NCI-H2227 (cell line): Measurements from ENCODE around the gene VEPH1.

Source experiments
- DNase-seq: peaks from one replicate; lab custom pipeline; 2025; ENCODE audit not compliant: unreplicated experiment; lab: John Stamatoyannopoulos, UW

The VEPH1 gene

GRCh38 chr3:157526036-157526435 lies 22.8 kb upstream of the VEPH1 start:
- DNase-seq: no peak

DNA sequence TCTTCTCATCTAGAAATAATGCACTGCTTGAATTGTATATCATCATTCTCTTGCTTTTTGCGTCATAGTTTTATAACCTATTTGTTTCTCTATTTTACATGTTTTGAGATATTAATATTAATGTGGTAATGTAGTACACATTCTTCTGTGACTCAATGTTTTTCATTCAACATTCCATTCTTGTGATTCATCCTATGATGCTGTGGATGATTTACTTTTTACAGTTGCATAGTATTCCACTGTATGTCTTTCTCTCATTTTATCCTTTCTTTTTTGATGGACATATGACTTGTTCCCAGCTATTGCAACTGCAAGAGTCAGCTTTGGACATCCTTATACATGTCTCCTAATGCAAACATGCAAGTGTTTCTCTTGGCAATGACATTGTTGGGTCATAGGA lies 20.6 kb upstream of the VEPH1 start:
- DNase-seq: no peak

DNA sequence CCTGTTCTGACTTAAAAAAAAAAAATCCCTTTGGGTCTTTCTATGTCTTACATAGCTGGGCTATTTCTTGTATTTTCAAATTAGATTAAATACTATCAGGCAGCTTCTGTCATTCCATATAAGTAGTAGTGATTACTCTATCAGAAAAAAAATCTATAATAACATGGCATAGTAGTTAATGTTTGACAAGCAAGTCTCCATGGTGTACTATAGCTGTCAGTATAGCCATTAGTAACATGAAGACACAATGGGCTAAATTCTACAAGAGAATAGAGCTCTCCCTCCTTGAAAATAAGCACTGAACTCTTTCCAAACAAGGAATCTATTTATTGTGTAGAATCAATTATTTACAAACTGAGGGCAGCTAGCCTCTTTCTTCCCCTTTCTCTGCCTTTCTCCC lies 19.4 kb upstream of the VEPH1 start:
- no peak for DNase-seq

GRCh38 chr3:157520485-157521150 lies 17.4 kb upstream of the VEPH1 start:
- no peak for DNase-seq

DNA sequence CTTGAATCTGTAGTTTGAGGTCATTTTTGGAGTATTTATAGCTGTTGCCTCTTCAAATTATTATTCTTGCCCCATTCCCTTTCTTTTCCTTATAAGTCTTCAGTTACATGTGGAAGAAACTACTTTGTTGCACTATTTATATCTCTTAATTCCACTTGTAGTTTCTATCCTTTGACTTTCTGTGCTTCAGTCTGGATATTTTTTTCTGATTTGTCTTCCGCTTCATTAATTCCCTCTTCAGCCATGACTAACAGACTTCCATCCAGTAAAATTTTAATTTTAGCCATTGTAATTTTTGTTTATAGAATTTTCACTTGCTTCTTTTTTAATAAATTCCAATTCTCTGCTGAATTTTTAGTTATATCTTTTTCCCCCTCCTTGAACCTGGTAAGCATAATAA lies 15.7 kb upstream of the VEPH1 start:
- DNase-seq: no peak

GRCh38 chr3:157516928-157517327 lies 13.7 kb upstream of the VEPH1 start:
- no peak for DNase-seq

DNA sequence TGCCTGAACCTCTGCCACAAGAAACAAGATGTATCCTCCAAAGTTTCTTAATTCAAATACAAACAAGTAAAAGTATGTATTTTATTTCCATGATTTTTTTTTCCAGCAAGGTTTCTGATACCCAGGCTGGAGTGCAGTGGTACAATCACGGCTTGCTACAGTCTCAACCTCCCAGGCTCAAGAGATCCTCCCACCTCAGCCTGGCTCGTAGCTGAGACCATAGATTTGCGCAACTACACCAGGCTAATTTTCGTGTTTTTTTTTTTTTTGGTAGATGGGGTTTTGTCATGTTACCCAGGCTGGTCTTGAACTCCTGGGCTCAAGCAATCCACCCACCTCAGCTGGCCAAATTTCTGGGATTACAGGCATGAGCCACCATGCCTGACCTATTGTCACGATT lies 12.2 kb upstream of the VEPH1 start:
- DNase-seq: no peak

- no peak for DNase-seq
Measured at GRCh38 chr3:157514371-157514895, 11.2 kb upstream of the VEPH1 start.

- DNase-seq: no peak
Measured at GRCh38 chr3:157513585-157513984, 10.4 kb upstream of the VEPH1 start.

GRCh38 chr3:157512534-157512933 lies 9.3 kb upstream of the VEPH1 start:
- DNase-seq: no peak

DNA sequence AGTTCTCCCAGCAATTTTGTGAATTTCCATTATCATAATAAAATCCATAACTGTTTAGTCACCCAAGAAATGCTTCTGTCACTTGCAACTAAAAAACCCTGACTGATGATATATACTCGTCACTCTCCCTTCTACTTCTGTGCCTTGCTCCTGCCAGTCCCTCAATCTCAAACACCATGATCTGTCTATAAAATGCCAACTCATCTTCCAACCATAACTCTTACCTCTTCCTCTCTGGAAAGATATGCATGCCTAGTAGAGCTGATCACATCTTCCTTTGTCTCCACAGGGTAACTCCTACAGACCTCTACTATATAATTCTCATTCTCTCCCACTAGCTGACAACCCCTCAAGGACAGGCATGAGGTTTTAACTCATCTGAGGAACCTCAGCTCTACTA lies 5.2 kb upstream of the VEPH1 start:
- no peak for DNase-seq

- DNase-seq: no peak
Measured at GRCh38 chr3:157501863-157502262, 1.4 kb downstream of the VEPH1 start.

GRCh38 chr3:157500232-157500631 lies 3.0 kb downstream of the VEPH1 start:
- DNase-seq: no peak

GRCh38 chr3:157499342-157499963 lies 3.8 kb downstream of the VEPH1 start:
- DNase-seq: no peak

GRCh38 chr3:157498371-157498770 lies 4.8 kb downstream of the VEPH1 start:
- no peak for DNase-seq

GRCh38 chr3:157495846-157496245 lies 7.4 kb downstream of the VEPH1 start:
- no peak for DNase-seq

GRCh38 chr3:157494581-157495281 lies 8.5 kb downstream of the VEPH1 start:
- DNase-seq: no peak

DNA sequence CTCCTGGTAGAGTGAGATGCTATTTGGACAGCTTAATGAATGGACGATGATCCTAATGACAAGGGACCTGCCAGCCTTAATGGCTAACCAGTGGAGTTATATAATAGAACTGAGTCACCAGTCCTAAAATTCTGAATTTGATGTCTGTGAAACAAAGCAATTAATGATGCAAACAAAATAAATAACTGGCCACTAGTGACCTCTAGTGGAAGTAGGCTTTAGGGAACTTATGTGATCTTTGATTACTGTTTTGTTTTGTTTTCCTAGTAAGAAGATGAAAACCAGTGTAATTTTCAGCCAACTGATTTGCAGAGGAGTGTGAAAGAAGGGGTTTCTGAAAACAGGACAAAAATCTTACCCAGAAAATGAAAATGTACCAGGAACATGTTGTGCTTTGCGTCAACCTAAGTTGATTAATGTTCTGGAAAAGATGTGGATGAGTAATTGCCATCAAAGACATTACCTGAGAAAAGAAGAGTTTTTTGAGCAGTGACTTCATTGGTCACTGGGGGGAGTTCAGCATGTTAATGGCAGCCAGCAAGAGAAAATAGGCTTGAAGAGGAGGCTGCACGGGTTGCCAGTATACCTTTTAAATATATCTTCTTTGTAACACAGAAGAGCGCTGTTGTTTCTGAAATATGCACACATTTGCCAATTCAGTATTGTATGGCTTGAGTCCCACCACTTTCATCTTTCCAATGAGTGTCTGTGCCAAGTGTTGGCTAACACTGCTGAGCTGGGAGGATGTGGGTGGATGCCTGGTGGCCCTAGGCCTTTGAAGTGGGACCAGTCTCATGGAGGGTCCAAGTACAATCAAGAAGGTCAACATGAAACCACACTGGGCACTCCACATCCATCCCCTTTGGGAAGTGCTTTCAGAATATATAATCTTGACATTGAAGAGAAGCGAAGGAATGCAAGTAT lies 9.3 kb downstream of the VEPH1 start:
- DNase-seq: no peak

GRCh38 chr3:157491136-157491535 lies 12.1 kb downstream of the VEPH1 start:
- no peak for DNase-seq

DNA sequence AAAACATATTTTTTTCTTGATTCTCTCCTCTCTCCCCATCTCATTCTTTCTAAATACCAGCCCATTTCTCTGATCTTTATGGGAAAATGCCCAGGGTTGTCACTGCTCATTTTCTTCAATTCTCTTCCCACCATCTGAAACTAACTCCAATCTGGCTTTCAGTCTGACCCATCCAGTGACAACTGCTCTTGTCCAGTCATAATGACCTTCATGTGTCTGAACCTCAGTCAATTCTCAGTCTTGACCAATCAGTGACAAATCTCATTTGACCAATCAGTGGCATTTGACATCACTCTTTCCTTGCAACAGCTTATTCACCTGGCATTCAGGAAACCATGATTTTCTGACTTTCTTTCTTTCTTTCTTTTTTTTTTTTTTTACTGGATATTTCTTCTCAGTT lies 15.1 kb downstream of the VEPH1 start:
- no peak for DNase-seq

DNA sequence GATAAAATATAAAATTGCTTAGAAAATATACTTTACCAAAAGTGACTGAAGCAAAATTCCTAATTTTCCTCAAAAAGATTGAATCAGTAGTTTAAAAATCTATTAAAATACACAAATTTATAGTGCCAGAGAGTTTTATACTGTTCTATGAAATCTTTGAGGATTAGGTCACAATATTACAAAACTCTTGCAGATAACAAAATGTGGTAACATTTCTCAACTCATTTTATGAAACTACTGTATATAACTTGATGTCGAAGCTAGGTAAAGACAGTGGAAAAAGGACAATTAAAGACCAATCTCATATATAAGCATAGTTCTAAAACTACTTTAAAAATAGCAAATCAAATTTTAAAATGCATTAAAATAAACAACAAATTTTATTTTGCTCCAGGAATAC lies 15.9 kb downstream of the VEPH1 start:
- no peak for DNase-seq
